Left forelimb (tissue), 1 donor: ENCODE measurements around the gene KATNIP.

Experiments used
- DNase-seq: peaks from one replicate; pipeline ENCODE4 v3.0.0-alpha.2; 2018; ENCODE audit warnings: low spot score

KATNIP gene

GRCh38 chr16:27583634-27584033 lies 33.7 kb downstream of the KATNIP start:
- no peak for DNase-seq

GRCh38 chr16:27585200-27585599 lies 35.3 kb downstream of the KATNIP start:
- no peak for DNase-seq

GRCh38 chr16:27586711-27587110 lies 36.8 kb downstream of the KATNIP start:
- no peak for DNase-seq

DNA sequence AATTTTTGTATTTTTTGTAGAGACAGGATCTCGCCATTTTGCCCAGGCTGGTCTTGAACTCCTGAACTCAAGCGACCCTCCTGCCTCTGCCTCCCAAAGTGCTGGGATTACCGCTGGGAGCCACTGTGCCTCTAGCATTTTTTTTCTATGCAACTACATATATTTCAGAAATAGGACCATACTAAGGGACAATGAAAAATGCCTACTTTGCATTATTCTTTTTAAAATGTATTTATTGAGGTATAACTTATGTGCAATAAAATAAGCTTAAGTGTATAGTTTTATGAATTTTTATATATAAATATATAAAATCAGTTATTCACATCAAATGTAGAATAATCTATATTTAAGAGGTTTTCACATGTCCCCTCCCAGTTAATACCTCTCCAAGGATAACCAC lies 38.1 kb downstream of the KATNIP start:
- DNase-seq: no peak

GRCh38 chr16:27591837-27592236 lies 41.9 kb downstream of the KATNIP start:
- DNase-seq: no peak

- no peak for DNase-seq
These were observed 45.5 kb downstream of the KATNIP start for GRCh38 chr16:27595475-27595874.

DNA sequence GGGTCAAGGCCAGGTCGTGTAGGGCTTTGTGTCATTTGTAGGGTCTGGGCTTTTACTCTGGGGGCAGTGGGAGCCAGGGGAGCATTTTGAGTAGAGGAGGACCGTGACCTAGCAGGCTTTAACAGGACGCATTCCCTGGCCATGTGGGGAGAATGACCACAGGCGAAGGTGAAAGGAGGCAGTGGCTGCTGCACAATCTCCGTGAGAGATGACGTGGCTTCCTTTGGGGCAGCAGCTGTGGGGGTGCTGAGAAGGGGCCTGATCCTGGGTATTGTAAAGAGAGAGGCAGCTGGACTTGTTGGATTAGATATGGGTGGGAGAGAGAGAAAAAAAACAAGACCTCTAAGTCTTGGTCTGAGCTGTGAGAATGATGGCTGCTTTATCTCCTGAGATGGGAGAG lies 46.0 kb downstream of the KATNIP start:
- DNase-seq: no peak

DNA sequence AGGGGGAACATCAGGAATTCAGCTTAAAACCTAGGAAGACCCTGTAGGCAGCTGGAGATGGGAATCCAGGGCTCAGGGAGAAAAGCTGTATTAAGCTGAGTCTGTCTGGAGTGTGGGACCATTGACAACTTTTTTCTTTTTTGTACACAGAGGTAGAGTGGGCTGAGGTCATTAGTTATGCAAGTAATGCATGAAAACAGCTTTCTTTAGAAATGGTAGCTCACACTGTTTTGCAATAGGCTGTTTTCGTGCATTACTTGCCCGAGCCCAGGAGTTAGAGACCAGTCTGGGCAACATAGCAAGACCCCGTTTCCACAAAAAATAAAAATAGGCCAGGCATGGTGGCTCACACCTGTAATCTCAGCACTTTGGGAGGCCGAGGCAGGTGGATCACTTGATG lies 46.5 kb downstream of the KATNIP start:
- no peak for DNase-seq

DNA sequence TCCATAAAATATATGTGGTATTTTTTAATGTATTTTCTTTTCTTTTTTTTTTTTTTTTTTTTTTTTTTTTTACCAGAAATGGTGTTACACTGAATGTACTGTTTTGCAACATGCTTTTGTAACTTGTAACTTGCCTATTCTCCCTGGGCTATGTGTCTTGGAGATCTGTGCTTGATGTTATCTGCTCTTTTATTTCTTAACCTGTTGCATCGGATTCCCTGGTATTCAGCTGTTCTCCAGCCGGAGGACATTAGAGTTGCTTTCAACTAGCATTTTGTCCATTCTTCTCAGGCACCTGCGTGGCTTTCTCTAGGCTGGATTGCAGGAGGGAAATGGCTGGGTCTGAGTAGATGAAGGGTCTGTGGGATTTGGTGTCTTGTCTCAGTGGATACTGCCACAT lies 47.4 kb downstream of the KATNIP start:
- DNase-seq: no peak

DNA sequence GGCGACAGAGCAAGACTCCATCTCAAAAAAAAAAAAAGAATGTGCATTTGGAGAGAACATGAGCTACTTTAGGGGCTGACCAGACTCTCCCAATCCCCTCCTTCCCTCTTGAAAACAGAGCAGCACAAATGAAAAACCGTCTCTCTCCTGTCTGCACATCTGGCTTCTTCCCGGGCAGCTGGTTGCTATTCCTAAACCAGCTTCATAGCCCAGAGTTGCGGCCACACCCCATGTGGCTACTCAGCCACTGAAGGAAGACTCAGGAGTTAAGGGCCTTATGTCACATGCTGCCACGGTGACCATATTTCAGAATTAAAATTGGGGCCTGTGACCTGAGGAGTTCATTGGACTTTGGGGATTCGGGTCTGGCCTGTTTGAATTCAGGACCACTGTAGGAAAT lies 48.3 kb downstream of the KATNIP start:
- DNase-seq: no peak

- DNase-seq: no peak
These were observed 49.1 kb downstream of the KATNIP start for GRCh38 chr16:27598931-27599565.

DNA sequence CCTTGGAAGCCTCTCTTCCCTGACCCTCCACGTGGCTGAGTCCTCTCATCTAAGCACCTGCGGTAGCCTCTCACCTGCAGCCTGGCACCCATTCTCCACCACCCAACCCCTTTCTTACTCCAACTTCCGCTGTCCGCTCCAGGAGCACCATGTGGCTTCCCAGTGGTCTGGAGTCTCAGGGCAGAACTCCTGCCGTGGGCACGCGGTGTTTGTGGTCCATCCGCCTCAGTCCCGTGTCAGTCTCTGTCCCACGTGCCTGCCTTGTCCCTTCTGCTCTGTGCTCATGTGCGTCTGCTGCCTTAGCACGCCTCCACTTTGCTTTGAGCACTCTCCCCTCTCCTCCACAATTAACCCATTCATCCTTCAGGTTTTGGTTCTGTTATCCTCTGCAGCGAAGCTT lies 49.7 kb downstream of the KATNIP start:
- no peak for DNase-seq
